ENCODE measurements around the gene SPART. TPM values are rescaled to one million over a fixed set of nuclear protein-coding genes. Genes with fewer than 3 reads are reported as not detected.

SPART gene, protein sequence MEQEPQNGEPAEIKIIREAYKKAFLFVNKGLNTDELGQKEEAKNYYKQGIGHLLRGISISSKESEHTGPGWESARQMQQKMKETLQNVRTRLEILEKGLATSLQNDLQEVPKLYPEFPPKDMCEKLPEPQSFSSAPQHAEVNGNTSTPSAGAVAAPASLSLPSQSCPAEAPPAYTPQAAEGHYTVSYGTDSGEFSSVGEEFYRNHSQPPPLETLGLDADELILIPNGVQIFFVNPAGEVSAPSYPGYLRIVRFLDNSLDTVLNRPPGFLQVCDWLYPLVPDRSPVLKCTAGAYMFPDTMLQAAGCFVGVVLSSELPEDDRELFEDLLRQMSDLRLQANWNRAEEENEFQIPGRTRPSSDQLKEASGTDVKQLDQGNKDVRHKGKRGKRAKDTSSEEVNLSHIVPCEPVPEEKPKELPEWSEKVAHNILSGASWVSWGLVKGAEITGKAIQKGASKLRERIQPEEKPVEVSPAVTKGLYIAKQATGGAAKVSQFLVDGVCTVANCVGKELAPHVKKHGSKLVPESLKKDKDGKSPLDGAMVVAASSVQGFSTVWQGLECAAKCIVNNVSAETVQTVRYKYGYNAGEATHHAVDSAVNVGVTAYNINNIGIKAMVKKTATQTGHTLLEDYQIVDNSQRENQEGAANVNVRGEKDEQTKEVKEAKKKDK
- 120 and 153 TPM in 2 replicates for total RNA-seq
- polyA plus RNA-seq (2012) = 66.2 TPM

DNA sequence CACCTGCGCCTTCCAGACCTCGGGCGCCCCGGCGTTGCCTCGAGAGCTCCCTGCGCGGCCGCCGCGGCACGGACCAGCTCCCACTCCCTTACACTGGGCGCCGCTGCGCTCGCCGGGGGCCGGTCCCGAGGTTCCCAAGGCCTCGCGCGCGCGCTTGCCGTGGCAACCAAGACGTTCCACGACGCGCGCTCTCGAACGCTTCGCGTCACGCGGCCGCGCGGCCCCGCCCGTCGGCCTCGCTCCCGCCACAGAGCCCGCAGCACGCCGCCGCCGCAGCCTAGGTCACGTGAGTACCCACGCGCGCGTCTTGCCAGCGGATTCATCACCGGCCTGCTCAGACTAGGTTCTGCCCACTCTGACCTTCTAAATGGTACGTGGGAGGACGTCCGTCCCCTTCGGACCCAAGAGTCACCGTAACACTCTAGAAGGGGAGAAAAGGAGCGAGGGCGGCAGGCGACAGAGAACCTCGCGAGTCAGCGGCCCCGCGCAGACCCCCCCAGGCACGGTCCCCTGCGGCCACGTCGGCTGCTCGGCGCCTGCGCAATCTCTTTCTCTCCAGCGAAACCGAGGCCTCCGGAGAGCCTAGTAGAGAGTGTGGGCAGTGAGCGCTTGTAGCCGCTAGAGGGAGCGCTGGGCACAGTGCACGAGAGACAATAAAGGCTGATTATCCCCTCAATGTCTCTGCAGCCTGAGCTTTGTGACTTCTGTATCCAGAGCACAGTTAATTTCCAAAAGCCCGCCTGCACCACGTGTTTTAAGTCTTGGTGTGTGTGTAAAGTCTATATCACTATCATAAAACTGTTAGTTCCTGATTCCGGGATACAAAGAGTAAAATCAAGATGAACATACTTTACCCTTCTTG lies at the start of gene SPART:
Gene SPART, minus strand, starts transcription at position 173 of the 862 bp plus-strand sequence. CDS start 10,564 bp downstream, outside the sequence.
- peak; percentile 96 for DNase-seq (ENCODE audit: low read depth)

DNA sequence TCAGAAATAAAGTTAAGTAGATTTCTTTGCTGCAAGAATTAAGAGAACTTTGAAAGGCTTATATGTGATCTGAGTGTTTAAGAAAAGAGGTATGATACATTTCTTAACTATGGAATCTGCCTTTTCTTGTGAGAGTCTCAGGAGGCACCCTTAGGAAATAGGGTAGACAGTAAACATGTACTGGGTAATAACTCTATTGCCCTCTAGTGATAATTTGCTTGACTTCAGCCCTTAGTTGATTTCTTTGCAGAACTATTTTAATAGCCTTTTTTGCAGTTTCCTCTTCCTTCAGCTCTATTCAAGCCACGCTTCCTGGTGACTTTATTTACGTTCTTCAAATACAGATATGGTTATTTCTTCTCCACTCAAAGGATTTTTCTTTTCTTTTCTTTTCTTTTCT lies 49.1 kb upstream of the SPART start:
- DNase-seq (ENCODE audit: low read depth) = peak; percentile 50

DNA sequence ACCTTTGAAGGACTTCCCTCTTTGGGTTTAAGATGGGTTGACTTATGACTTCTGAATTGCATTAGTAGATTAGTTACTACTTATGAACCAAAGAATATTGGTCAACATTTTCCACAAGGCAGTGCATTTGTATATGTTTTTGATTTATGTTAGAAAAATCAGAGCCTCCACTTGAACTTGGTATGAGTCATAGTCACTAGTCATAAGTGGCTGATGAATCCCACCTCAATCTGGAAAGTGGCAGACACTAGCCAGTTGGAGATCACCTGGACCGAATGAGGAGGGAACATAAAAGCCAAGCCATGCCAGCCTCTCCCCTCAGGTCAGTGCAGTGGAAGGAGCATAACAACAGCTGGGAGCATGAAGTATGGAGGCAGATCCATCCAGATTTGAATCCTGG lies 39.3 kb upstream of the SPART start:
- DNase-seq (ENCODE audit: low read depth) = no peak

DNA sequence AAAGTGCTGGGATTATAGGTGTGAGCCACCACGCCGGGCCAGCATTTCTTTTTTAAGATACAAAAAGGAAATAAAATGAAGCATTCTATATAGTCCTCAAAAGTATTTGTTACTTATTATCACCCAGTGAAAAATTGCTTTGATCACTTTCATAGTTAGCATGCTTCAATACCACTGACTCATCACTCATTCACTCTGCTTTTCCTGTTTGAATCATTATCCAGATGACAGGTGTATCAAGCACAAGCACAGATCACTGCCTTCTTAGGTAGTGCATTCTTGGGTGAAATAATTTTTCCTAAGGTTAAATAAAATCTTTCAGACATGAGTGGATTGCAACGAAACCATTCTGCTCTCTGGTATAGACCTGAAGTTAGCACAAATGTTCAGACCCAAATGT lies 35.8 kb upstream of the SPART start:
- no peak for DNase-seq (ENCODE audit: low read depth)

DNA sequence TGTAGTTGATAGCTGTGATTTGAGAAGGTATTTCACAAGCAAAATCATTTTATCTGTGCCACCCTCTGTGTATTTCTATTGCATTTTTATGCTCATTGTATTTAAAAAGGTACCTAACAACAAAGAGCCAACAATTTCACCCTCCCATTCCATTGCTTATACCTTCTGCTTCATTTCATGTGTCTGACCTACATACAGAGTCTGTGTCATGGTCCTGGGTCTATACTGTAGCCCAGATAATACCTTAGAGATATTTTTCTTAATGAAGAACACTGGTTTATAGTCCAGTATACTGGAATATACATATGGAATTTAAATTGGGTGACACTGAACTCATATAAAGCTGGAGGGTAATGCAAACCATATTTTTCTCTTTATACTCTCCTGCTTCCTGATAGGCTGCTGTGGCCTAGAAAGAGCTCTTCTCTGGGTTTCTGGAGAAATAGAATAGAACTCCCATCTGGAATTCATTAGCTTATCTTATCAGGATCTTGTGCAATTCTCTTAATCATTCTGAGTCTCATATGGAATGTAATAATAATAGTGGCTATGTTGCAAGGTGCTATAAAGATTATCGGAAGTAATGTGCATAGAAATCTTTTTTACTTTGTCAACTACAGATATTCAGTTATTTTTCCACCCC lies 31.8 kb upstream of the SPART start:
- no peak for DNase-seq (ENCODE audit: low read depth)

DNA sequence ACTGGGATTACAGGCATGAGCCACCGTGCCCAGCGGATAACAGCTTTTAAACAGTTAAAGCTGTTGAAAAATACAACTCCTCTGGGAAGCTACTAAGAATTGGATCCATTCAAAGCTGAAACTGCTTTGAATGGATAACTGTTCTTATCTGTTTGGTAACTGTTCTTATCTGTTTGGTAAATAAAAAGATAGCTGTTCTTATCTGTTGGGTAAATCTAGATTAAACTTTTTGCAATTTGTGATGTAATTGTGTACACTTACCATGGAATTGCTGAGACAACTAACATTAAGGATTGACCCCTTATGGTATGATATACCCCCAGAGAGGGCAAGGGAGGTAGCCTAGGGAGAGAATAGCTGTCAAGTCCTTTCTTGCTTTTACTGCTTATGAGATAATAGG lies 27.9 kb upstream of the SPART start:
- no peak for DNase-seq (ENCODE audit: low read depth)

DNA sequence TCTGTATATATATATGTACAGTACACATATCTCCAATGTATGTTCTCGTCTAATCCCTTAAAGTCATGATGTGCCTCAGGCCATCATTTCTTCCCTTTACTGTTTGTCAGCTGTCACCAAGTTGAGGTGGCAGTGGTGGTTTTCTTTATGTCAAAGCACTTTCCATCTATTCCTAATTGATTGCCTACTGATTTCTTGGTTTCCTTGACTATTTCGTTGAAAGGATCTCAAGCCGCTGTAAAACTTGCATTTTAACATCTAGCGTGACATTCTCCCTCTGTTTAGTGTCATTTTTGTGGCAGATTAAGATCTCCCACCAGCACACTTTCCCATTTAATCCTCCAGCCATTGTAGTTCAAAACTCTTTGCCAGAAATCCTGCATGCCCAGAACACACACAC lies 25.0 kb upstream of the SPART start:
- no peak for DNase-seq (ENCODE audit: low read depth)

DNA sequence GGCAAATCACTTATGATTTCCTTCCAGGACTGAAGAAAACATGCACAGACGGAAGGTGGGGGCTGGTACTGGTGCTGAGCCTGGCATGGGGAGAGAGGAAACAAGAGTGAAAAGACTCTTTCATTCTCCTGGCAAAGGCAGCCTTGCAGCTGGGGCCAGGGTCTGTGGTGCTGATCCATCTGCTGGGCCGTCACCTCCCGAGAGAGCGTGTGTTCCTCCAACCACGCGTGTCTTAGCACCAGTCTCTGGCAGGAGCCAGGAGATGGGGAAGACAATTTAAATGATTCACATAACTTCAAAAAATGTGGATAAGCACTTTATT lies 23.9 kb upstream of the SPART start:
- DNase-seq (ENCODE audit: low read depth) = no peak

DNA sequence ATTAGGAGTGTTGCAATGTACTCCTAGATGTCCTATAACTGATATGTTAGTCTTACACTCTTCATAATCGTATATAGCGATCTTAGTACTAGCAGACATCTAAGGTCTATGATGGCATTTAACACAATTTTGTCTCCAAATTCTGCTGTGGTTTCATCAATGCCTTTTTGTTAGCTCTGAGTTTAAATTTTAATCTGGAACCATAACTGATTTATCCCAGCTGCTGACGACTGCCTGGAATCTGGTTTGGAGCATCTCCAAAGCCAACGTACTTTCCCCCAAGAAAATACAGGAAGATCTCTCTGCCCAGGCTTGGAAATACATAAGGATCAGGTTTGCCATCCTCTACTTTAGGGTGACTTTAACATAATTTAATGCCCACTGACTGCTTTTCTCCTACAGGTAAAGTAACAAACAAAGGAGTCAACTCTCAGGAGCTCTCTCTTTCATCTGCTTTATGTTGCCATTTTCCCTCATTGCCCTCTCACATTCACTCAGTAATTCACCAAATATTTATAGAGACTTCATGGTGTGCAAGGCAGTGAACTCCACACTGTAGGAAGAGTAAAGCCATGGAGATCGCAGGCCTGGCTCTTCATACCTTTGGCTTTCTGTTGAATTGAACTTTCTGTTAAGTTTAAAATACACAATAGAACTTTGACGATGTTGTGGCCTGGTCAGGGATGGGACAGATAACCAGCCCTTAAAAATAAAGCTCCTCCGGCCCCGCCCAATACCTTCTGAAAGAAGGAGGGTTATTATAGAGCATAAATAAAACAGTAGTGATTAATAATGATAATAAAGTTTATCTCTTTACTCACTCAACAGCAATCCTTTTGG lies 23.3 kb upstream of the SPART start:
- DNase-seq (ENCODE audit: low read depth) = no peak

DNA sequence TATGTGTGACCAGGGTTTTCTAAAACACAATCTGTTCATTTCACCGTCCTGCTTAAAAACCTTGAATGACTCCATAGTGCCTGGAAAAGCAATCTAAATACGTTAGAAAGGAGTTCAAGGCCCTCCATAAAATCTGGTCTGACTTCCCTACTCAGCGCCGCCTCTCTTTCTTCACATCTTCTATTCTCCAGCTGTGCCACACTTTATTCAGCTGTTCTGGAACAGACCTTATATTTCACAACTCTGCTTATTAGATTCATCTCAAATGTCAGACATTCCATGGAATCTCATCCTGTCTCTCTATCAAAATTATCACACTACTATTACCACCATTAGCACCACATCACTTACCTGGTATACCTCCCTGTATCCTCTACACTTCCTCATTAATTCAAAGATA lies 19.8 kb upstream of the SPART start:
- DNase-seq (ENCODE audit: low read depth) = no peak

DNA sequence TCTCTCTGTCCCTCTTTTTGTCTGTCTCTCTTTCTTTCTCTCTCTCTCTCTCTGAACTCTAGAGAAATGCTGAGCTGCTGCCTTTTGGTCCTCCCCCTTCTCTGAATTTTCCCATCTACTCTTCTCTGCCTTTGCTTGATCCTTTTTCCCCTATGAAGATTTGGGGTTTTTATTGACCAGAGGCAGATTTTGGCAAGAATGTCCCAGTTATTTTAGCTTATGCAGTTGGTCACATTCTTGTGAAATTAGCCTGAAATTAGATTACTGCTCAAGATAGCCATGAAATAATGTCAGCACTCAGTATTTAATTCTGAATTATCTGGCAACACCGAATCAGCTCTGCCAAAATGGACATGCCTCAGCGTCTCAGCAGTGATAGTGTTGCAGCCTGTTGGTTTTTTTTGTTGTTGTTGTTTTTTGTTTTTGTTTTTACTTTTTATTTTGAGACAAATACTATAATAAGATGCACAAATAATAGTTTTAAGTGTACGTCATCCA lies 17.2 kb upstream of the SPART start:
- no peak for DNase-seq (ENCODE audit: low read depth)

DNA sequence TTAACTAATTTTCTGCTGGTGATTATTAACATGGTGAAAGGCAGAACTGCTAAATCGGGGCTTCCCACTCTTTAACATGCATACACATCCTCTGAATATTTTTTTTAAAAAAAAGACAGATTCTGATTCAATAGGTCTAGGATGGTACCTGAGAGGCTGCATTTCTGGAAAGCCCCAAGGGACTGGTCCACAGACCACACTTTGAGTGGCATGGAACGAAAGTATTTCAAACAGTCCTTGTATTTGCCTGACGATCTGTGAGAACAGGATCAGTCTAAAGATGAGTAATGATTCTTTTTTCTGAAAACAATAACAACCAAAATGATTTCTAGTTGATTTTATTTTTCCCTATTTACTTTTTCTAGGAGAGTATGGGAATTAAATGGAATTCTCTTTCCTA lies 16.7 kb upstream of the SPART start:
- no peak for DNase-seq (ENCODE audit: low read depth)

DNA sequence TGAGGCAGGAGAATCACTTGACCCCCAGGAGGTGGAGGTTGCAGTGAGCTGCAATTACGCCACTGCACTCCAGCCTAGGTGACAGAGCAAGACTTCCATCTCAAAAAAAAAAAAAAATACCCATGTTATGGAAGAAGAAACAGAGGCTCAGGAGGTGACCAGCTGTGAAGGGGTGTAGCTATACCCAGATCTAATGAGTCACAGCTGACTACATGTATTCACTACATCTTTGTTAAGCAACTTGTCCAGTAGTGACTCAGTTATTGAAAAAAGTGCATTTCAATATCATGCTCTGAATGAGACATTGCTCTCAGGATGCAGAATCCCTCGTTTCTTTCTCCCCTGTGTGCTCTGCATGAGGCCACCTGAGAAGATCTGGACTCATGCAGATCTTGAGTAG lies 16.1 kb upstream of the SPART start:
- peak; percentile 20 for DNase-seq (ENCODE audit: low read depth)

DNA sequence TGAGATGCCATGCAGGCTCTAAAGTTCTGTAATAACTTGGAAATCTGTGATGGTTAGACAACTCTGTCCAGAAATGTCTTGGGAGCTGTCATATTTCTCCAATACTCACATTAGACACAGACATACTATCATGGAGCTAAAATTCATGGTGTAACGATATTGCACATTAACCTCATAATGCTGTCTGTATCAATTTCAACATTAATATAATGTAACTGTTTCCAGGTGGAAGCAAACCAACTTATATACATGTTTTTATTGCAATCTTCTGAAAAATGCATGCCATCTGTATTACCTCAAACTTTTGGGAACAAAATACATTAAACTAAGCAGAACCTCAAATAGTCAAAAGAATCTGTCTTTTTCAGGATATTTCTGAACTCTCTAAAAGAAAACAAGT lies 14.7 kb upstream of the SPART start:
- no peak for DNase-seq (ENCODE audit: low read depth)

DNA sequence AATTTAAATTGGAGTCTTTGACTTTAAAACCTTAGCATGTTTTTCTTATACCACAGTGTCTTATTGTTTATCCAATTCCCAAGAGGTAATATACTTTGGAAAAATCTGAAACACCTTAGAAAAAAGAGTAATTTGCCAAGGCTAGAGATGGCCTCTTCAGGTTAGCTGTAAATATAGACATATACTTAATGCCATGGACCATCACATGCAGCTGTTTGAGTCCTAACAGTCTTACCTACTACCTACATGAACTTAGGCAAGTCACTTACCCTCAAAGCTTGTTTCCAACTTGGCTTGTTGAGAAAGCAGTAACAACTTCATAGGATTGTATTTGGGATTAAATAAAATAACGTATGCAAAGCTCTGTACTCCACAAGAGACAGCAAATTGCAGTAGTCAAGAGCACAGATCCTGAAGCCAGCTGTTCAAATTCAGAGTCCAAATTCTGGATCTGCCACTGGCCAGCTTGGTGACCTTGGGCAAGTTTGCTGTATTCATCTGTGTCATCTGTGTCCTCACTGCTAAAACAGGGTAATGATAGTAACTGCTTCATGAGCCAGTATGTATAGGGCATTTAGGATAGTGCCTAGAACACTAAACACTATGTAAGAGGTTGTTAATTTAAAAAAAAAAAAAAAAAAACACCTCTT lies 13.2 kb upstream of the SPART start:
- no peak for DNase-seq (ENCODE audit: low read depth)

DNA sequence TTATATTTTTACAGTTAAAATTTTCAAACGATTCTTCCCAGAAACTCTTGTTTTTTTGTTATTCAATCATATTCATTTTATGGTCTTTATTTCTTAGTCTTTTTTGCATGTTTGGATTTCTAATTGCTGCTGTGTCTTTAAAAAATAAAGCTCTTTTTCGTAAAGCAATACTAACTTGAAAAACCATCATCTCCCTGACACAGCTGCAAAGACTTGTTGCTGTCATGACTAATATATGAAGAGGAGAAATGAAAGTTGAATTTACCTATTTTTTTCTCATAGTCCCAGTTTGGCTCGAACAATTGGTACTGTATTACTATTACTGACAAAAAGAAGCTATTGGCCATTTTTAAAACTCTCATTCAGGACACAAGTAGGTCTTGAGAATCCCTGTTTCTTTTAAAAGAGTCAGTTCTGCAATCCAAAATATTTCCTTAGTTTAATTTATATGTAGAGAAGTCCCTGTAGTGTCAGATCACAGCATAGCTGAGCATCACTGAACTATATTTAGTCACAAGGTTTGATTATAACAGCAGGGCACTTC lies 12.1 kb upstream of the SPART start:
- no peak for DNase-seq (ENCODE audit: low read depth)

DNA sequence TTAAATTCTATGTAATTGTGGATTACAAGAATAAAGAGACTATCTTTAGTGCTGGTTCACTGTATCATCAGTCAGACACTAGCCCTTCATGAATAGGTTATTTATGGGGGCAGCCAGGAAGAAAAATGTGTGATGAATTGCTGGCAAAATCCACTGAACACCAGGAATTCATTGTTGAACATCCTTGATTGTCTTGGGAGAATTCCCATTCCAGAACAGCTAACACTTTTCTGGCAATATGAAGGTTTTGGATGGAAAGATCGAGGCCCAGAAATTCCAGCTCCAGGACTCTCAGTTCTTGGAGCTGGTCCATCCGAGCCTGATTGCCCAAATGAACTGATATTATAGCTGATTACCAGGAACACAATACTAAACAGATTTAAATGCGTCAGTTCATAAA lies 11.5 kb upstream of the SPART start:
- no peak for DNase-seq (ENCODE audit: low read depth)

DNA sequence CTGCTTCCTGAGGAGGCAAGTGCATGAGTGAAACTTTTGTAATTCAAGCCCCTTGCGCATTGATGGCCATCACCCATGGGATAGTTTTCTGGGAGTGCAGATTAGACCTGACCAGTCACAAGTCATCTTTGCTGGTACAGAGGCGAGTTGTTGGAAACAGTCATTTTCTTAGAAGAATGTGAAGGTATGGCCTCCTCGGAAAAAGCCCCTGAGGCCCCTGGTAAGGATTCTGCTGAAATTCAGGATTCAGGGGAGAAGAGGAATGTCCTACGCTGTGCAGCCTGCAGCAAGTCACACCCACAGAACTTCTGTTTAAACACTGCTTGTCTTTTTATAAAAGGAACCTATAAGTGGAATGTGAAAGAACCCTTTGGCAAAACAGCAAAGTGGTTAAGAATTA lies 11.0 kb upstream of the SPART start:
- DNase-seq (ENCODE audit: low read depth) = no peak

DNA sequence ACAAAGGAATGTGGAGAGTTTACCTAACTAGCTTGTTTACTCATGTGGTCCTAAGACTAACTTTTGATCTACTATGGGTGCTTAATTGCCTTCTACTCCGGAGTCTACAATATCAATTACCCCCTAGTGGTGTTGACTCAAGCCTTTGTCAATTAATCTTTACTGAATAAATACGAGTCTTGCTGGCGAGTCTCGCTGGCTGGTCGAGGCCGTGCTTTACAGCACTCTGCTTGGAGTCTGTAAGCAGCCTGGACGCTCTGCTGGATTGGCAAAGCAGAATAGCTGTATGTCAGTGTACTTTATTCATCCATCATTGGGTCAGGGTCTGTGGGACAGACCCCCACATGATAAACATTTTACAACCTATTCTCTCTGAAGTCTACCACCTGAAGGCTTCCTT lies 9.9 kb upstream of the SPART start:
- no peak for DNase-seq (ENCODE audit: low read depth)

DNA sequence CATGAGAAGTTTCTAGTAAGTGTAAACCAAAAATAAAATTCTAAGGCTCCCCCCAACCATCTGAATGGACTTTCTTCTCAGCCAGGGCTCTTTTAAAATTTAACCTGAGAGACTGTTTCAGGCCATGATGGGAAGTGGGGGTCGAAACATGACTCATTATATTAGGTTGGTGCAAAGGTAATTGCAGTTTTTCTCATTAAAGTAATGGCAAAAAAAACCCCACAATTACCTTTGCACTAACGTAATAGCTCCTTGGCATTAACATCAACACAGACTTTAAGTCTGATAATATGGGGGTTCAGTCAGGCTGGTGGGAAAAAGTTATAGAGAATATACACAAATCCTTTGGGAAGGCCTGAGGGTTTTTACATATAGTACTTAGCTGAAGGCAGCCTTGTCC lies 9.4 kb upstream of the SPART start:
- no peak for DNase-seq (ENCODE audit: low read depth)
